Sigmoid colon (tissue), 7 donors: ENCODE data around the gene TAF10. TPM values are rescaled to one million over a fixed set of nuclear protein-coding genes. Genes with fewer than 3 reads are reported as not detected.

Source experiments
- DNase-seq: peaks from one replicate; pipeline ENCODE4 v3.0.0-alpha.2; 2019
- H3K27ac ChIP-seq, 4 donors: fragments of 200-600 bp; sonication (generic); one replicate each; pipeline ENCODE4 v1.5.1; 2016 to 2019; ENCODE audit warnings: mild to moderate bottlenecking in 1 of 4
- H3K27me3 ChIP-seq, 3 donors: fragments of 200-600 bp; sonication (generic); one replicate each; pipeline ENCODE4 v1.5.1; 2019; ENCODE audit warnings: mild to moderate bottlenecking in 1 of 3
- H3K36me3 ChIP-seq, 4 donors: fragments of 200-600 bp; sonication (generic); one replicate each; pipeline ENCODE4 v1.5.1; 2016 to 2019
- H3K4me1 ChIP-seq, 4 donors: fragments of 200-600 bp; sonication (generic); one replicate each; pipeline ENCODE4 v1.5.1; 2017 to 2019
- H3K4me3 ChIP-seq, 4 donors: fragments of 200-600 bp; sonication (generic); one replicate each; pipeline ENCODE4 v1.5.1; 2017 to 2019; ENCODE audit warnings: mild to moderate bottlenecking in 2 of 4, moderate library complexity in 1 of 4
- H3K9me3 ChIP-seq, 4 donors: fragments of 200-600 bp in 3 of 4; sonication (generic) in 3 of 4; one replicate each; pipeline versions ENCODE4 v1.5.1 to v1.6.1; 2013 to 2019
- CTCF ChIP-seq, 4 experiments: fragments of 450-650 bp in 3 of 4; fragments of 200-600 bp in 1 of 4; IDR thresholded peaks; one replicate each; pipeline ENCODE4 v1.5.1; 2016 to 2019; ENCODE audit warnings: antibody characterized with exemption in 4 of 4, mild to moderate bottlenecking in 3 of 4, moderate library complexity in 2 of 4
- EP300 ChIP-seq, 4 donors: sonication (generic); formaldehyde crosslinking; IDR thresholded peaks; one replicate each; pipeline ENCODE4 v1.6.1; 2017; ENCODE audit warnings: antibody characterized with exemption in 4 of 4
- POLR2A ChIP-seq, 2 donors: fragments of 450-650 bp; IDR thresholded peaks; one replicate each; pipeline ENCODE4 v1.6.1; 2016; ENCODE audit warnings: antibody characterized with exemption in 2 of 2, mild to moderate bottlenecking in 2 of 2, moderate library complexity in 2 of 2
- POLR2AphosphoS5 ChIP-seq, 4 donors: sonication (generic); formaldehyde crosslinking; IDR thresholded peaks; one replicate each; pipeline ENCODE4 v1.6.1; 2017; ENCODE audit warnings: antibody characterized with exemption in 4 of 4
- WGBS, 2 donors: extraction: QIAGEN DNeasy Blood & Tissue Kit; methylation state at CpG; one replicate each; pipeline ENCODE4 v1.1.7; 2013; 5-methylcytosine and 5-hydroxymethylcytosine counted together
- intact Hi-C: fragments of 100-400 bp; cut with DNase I; formaldehyde crosslinking; loops from one replicate; pipeline ENCODE4 v1.15.1; 2023
- polyA plus RNA-seq, 3 donors: library from polyadenylated mRNA; stranded (reverse); fragments of 200-250 nt; gene quantifications; one replicate each; pipeline ENCODE4 v1.2.3, GENCODE V29; 2013
- total RNA-seq, 4 donors: library from RNA; depleted of rRNA; stranded (reverse); fragments of >200 nt; gene quantifications; one replicate each; pipeline ENCODE4 v1.1.0, GENCODE V29; 2016
- donor health status: healthy with polysubstance abuse.
- donor health status: Bipolar disorder and iron deficiency.
- donor health status: healthy.

Gene TAF10
- total and polyA plus RNA-seq, 7 donors: 33.2 to 148 (median 60.0) TPM

GRCh38 chr11:6579681-6580080, 32.3 kb downstream of the TAF10 start:
- intact Hi-C loops: no loop called here
- no peak for TF ChIP-seq EP300 (IDR thresholded peaks at IDR 0.05)
- TF ChIP-seq POLR2AphosphoS5 (IDR thresholded peaks at IDR 0.05): no peak
- no peak for TF ChIP-seq POLR2A (IDR thresholded peaks at IDR 0.05)
- Histone ChIP-seq H3K27ac (no peak overlapping the region), H3K4me1 (peaks cover 0 to 25% (median 20%) of the 10 kb centered on the region in 4 donors), H3K27me3 (no peaks in the 10 kb centered on the region), H3K36me3 (peaks cover 0 to 12% (median 0%) of the 10 kb centered on the region in 4 donors), H3K4me3 (no peak overlapping the region), H3K9me3 (peaks cover 0 to 9% (median 2%) of the 10 kb centered on the region in 4 donors)
- WGBS, 2 donors: 91 to 99% methylated on average over 2 of the region's 2 CpGs
- DNase-seq: no peak

DNA sequence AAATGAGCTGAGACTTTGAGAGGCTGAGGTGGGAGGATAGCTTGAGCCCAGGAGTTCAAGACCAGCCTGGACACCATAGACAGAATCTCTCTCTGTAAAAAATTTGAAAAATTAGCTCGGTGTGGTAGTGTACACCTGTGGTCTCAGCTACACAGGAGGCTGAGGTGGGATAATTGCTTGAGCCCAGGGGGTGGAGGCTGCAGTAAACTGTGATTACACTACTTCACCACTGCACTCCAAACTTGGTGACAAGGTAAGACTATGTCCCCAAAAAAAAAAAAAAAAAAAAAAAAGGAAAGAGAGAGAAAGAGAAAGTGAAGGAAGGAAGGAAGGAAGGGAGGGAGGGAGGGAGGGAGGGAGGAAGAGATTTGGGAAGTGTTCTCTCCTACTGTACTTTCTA, 33.9 kb downstream of the TAF10 start:
- peaks cover 0 to 12% (median 0%) of the 10 kb centered on the region in 4 donors for H3K36me3 ChIP-seq
- DNase-seq: no peak
- H3K4me3 ChIP-seq: no peak overlapping the region
- H3K4me1 ChIP-seq: peaks cover 0 to 25% (median 20%) of the 10 kb centered on the region in 4 donors
- intact Hi-C loops: no loop called here
- H3K9me3 ChIP-seq: peaks cover 0 to under 1% (median 0%) of the 10 kb centered on the region in 4 donors
- WGBS, 2 donors: 93 to 96% methylated on average over 1 of the region's 1 CpG
- TF ChIP-seq EP300 (IDR thresholded peaks at IDR 0.05) (no peak), POLR2A (IDR thresholded peaks at IDR 0.05) (no peak), POLR2AphosphoS5 (IDR thresholded peaks at IDR 0.05) (no peak), CTCF (IDR thresholded peaks at IDR 0.05) (no peak)
- H3K27ac ChIP-seq: peak overlapping the region in 1 of 4 donors; percentile 83
- no peaks in the 10 kb centered on the region for H3K27me3 ChIP-seq

- intact Hi-C loops: no loop called here
- 51 to 70% methylated on average over 6 of the region's 6 CpGs for WGBS, 2 donors
- H3K4me3 ChIP-seq: no peak overlapping the region
- peak overlapping the region; percentile 64 to 83 (median 78) for H3K27ac ChIP-seq
- H3K4me1 ChIP-seq: peaks cover 0 to 39% (median 27%) of the 10 kb centered on the region in 4 donors
- TF ChIP-seq EP300 (IDR thresholded peaks at IDR 0.05) (no peak), POLR2AphosphoS5 (IDR thresholded peaks at IDR 0.05) (peak in 2 of 4 donors; percentile 18 to 45)
- H3K9me3 ChIP-seq: no peaks in the 10 kb centered on the region
- H3K36me3 ChIP-seq: peaks cover 0 to 12% (median 0%) of the 10 kb centered on the region in 4 donors
- H3K27me3 ChIP-seq: no peaks in the 10 kb centered on the region
- peak; percentile 83 for DNase-seq
These were observed 35.3 kb downstream of the TAF10 start for GRCh38 chr11:6576471-6577373.

GRCh38 chr11:6574816-6575715, 37.0 kb downstream of the TAF10 start:
- no peaks in the 10 kb centered on the region for H3K9me3 ChIP-seq
- H3K27me3 ChIP-seq: no peaks in the 10 kb centered on the region
- WGBS, 2 donors: 91 to 92% methylated on average over 6 of the region's 6 CpGs
- H3K27ac ChIP-seq: peak overlapping the region in 3 of 4 donors; percentile 76 to 83 (median 81)
- intact Hi-C loops: loop anchor here (5.0 kb wide), 1 partner anchor 43 kb away; no protein-coding TSS in a partner anchor
- H3K4me3 ChIP-seq: no peak overlapping the region
- H3K36me3 ChIP-seq: peaks cover 0 to 10% (median 0%) of the 10 kb centered on the region in 4 donors
- DNase-seq: no peak
- peaks cover 0 to 48% (median 32%) of the 10 kb centered on the region in 4 donors for H3K4me1 ChIP-seq
- TF ChIP-seq POLR2AphosphoS5 (IDR thresholded peaks at IDR 0.05) (no peak), CTCF (IDR thresholded peaks at IDR 0.05) (no peak), POLR2A (IDR thresholded peaks at IDR 0.05) (no peak), EP300 (IDR thresholded peaks at IDR 0.05) (no peak)

- 90 to 91% methylated on average over 2 of the region's 2 CpGs for WGBS, 2 donors
- intact Hi-C loops: loop anchor here (5.0 kb wide), 1 partner anchor 40 kb away; no protein-coding TSS in a partner anchor
- Histone ChIP-seq H3K27ac (peak overlapping the region in 2 of 4 donors; percentile 18 to 60), H3K4me3 (no peak overlapping the region), H3K27me3 (no peaks in the 10 kb centered on the region), H3K4me1 (peaks cover 0 to 43% (median 33%) of the 10 kb centered on the region in 4 donors), H3K9me3 (no peaks in the 10 kb centered on the region), H3K36me3 (peaks cover 0 to 8% (median 0%) of the 10 kb centered on the region in 4 donors)
- TF ChIP-seq CTCF (IDR thresholded peaks at IDR 0.05) (no peak), POLR2A (IDR thresholded peaks at IDR 0.05) (no peak), EP300 (IDR thresholded peaks at IDR 0.05) (no peak), POLR2AphosphoS5 (IDR thresholded peaks at IDR 0.05) (no peak)
- no peak for DNase-seq
These were observed 39.8 kb downstream of the TAF10 start for GRCh38 chr11:6572215-6572614.
